Right cardiac atrium (tissue), 5 donors: Measurements from ENCODE around the gene SCPEP1. TPM values are rescaled to one million over a fixed set of nuclear protein-coding genes. Genes with fewer than 3 reads are reported as not detected.

Experiments
- ATAC-seq, 2 donors: fragments of 200-7000 bp; cut with Tn5 transposase; one replicate each; pipeline versions ENCODE4 v1.8.0 to v1.9.1; 2020; ENCODE audit warnings: moderate library complexity in 2 of 2, mild to moderate bottlenecking in 1 of 2
- DNase-seq, 3 donors: peaks; one replicate each; pipeline ENCODE4 v3.0.0-alpha.2; 2020
- H3K27ac ChIP-seq: one replicate; pipeline ENCODE4 v1.5.1; 2013; ENCODE audit warnings: mild to moderate bottlenecking, low read length, control low read depth, moderate library complexity
- H3K27me3 ChIP-seq: one replicate; pipeline ENCODE4 v1.6.1; 2013; ENCODE audit not compliant: control insufficient read depth, insufficient read depth
- H3K4me1 ChIP-seq: one replicate; pipeline ENCODE4 v1.6.1; 2013; ENCODE audit warnings: low read length; ENCODE audit not compliant: control insufficient read depth, insufficient read depth
- H3K4me3 ChIP-seq: one replicate; pipeline ENCODE4 v1.5.1; 2013; ENCODE audit warnings: low read length, control low read depth
- H3K9me3 ChIP-seq: one replicate; pipeline ENCODE4 v1.6.1; 2013; ENCODE audit warnings: low read length; ENCODE audit not compliant: control insufficient read depth
- WGBS: extraction: QIAGEN DNeasy Blood & Tissue Kit; methylation state at CpG from one replicate; pipeline ENCODE4 v1.1.7; 2013; 5-methylcytosine and 5-hydroxymethylcytosine counted together
- intact Hi-C, 4 donors: fragments of 100-400 bp; cut with DNase I; formaldehyde crosslinking; loops; one replicate each; pipeline versions ENCODE4 v1.11.0 to v1.14.0; 2022 to 2023
- polyA plus RNA-seq: library from polyadenylated mRNA; stranded (reverse); fragments of 200-250 nt; gene quantifications from one replicate; pipeline ENCODE4 v1.2.3, GENCODE V29; 2013
- total RNA-seq, 4 donors: library from RNA; stranded (reverse); fragmentation: NEBNext Ultra II Directional; extraction: Animal tissue kit (Norgen Biotek cat#: 25700); gene quantifications; one replicate each; pipeline ENCODE4 v1.2.1, GENCODE V29; 2021
- donor health status: healthy with polysubstance abuse.
- donor health status: DM: no; HTN: yes; CAD: no.
- donor health status: DM: no; HTN: no; CAD: no.
- donor health status: DM: no; HTN: yes; CAD: no; lungs with severe emphysema.
- donor health status: DM: yes; HTN: yes; CAD: no.

Gene SCPEP1
- total and polyA plus RNA-seq, 5 donors = 49.7 to 87.9 (median 60.8) TPM

DNA sequence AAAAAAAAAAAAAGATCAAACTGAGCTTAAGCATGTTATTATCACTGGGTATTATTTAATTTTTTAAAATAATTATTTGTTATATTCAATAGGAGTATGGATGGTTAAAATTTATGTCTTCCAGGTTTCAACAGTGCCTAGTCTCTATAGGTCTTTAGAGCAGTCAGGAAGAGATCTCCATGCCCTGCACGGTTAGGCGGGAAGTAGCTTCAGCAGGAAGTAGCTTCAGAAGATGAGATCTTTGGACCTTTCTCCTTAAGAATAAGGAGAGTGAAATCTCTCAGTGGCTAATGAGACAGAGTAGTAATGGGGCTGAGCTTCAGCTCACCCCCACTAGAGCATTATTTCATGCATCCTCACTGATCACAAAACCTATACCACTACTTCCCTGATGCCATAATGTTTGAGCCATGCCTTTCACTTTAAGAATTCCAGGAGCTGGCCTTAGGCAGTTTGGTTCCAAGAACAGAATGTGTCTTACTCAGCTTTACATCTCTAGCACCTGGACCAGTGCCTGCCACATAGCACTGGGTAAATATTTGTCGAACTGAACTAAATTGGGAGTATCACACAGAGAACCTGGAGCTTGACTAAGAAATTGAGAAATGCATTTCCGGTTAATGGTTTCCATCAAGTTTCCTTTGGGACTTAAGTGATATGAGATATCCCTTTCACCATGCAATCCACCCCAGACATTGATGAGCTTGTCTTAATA, 43.5 kb downstream of the SCPEP1 start:
- no peaks in the 10 kb centered on the region for H3K4me1 ChIP-seq
- intact Hi-C loops = no loop called here

DNA sequence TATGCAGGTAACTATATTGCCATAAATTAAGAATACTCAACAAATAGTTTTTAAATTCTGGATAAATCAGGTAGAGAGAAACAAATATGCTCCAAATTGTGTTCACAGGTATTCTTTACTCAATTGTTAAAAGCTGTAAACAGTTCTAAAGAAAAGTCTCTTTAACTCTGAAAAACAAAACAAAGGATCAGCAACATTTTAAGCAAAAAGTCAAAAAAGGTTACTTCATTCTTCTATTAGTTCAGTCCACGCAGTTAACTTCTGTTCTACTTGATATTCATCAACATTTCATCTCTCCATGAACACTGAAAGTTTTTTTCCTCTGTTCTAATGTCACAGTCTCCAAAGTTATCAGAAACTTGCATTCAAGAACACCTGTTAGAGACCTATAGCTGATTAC, 47.9 kb downstream of the SCPEP1 start:
- Histone ChIP-seq H3K27ac (no peak overlapping the region), H3K9me3 (no peaks in the 10 kb centered on the region), H3K4me3 (no peak overlapping the region), H3K27me3 (no peaks in the 10 kb centered on the region), H3K4me1 (no peaks in the 10 kb centered on the region)
- DNase-seq (no peak), ATAC-seq (no peak)
- intact Hi-C loops = no loop called here
- 72% methylated on average over 1 of the region's 1 CpG for WGBS

More for the DNA sequence above, 43.5 kb downstream of the SCPEP1 start:
- DNase-seq (no peak), ATAC-seq (peak in 1 of 2 donors; percentile 38)
- no peaks in the 10 kb centered on the region for H3K27me3 ChIP-seq
- H3K9me3 ChIP-seq = no peaks in the 10 kb centered on the region
- no peak overlapping the region for H3K4me3 ChIP-seq
- no peak overlapping the region for H3K27ac ChIP-seq
- 71% methylated on average over 4 of the region's 4 CpGs for WGBS

DNA sequence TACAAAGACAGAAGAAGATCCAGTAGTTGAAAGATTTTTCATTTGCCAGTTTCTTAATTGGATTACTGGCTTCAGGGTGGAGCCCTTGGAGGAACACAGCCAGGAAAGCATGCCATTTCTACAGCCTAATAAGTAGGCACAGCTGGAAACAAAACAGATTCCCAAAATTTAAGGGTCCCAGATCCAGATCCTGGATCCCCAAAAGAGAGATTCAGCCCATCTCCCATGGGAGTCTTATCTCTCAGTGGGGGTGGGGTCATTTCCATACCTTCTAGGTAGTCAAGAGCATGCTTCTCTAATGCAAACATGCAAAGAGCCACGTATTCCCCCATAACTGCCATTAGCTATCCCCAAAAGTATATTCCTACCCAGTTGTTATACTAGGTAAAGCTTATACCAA, 49.9 kb downstream of the SCPEP1 start:
- ATAC-seq (no peak), DNase-seq (no peak)
- intact Hi-C loops = no loop called here
- Histone ChIP-seq H3K27ac (no peak overlapping the region), H3K4me3 (no peak overlapping the region), H3K4me1 (no peaks in the 10 kb centered on the region), H3K27me3 (no peaks in the 10 kb centered on the region), H3K9me3 (no peaks in the 10 kb centered on the region)
- 86% methylated on average over 1 of the region's 1 CpG for WGBS

GRCh38 chr17:57032343-57032742, 54.4 kb downstream of the SCPEP1 start:
- Histone ChIP-seq H3K27me3 (no peaks in the 10 kb centered on the region), H3K4me1 (peaks cover 12% of the 10 kb centered on the region), H3K27ac (peak overlapping the region; percentile 94), H3K9me3 (no peaks in the 10 kb centered on the region), H3K4me3 (no peak overlapping the region)
- intact Hi-C loops = no loop called here
- DNase-seq = peak in 2 of 3 donors; percentile 60 to 63
- ATAC-seq = peak; percentile 52 to 67
- 57% methylated on average over 8 of the region's 8 CpGs for WGBS

DNA sequence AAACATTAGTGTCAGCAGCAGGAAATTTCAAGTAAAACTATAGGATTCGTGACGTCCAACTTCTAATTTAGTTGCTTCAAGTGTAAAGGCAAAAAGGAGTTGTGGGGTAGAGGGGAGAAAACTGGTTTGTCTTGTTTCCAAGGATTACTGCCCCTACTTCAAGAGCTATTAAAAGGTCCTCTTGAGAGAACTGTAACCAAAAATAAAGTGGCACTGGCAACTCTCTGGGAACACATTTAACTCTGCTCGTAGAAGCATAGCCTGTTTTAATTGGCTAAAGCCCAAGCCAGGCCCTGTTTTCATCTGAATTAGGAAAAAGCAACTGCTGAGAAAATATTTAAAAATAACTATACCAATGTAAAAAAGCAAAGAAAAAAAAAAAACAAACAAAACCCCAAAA, 55.4 kb downstream of the SCPEP1 start:
- Histone ChIP-seq H3K4me1 (peaks cover 12% of the 10 kb centered on the region), H3K4me3 (no peak overlapping the region)

DNA sequence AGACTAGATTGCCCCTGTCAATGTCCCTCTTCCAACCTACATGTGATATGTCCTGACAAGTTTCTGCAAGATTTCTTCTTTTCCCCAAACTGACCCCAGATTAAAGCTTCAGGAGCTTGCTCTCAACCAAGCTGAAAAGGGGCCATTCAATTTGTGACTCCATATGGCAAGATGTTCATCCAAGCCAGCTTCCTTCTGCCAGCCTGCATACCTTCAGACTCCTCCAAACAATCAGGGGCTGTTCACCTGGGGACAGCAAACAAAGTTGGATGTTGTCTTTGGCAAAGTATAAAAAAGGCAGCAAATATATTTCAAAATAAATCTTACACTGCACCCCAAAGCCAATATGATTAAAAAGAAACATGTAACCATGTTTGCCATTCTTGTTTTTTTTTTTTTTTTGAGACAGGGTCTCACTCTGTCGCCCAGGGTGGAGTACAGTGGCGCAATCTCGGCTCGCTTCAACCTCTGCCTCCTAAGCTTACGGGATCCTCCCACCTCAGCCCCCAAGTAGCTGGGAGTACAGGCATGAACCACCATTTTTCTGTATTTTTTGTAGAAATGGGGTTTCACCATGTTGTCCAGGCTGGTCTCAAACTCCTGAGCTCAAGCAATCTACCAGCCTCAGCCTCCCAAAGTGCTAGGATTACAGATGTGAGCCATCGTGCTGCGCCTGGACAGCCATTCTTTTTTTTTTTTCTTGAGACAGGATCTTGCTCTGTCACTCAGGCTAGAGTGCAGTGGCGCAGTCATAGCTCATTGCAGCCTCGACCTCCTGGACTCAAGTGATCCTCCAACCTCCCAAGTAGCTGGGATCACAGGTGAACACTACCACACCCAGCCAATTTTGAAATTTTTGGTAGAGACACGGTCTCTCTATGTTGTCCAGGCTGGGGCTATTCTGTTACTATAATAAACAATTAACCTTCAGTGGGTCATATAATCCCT, 57.1 kb downstream of the SCPEP1 start:
- DNase-seq = no peak
- H3K4me3 ChIP-seq = no peak overlapping the region
- peaks cover 12% of the 10 kb centered on the region for H3K4me1 ChIP-seq
- intact Hi-C loops = no loop called here
- 80% methylated on average over 10 of the region's 10 CpGs for WGBS
- peak overlapping the region; percentile 45 for H3K27ac ChIP-seq
- no peaks in the 10 kb centered on the region for H3K27me3 ChIP-seq
- H3K9me3 ChIP-seq = no peaks in the 10 kb centered on the region
- ATAC-seq = no peak

More for the DNA sequence above, 55.4 kb downstream of the SCPEP1 start:
- no peak for DNase-seq
- intact Hi-C loops = no loop called here
- H3K27me3 ChIP-seq = no peaks in the 10 kb centered on the region
- no peaks in the 10 kb centered on the region for H3K9me3 ChIP-seq
- 10% methylated on average over 3 of the region's 3 CpGs for WGBS
- no peak overlapping the region for H3K27ac ChIP-seq
- peak; percentile 72 to 80 for ATAC-seq

DNA sequence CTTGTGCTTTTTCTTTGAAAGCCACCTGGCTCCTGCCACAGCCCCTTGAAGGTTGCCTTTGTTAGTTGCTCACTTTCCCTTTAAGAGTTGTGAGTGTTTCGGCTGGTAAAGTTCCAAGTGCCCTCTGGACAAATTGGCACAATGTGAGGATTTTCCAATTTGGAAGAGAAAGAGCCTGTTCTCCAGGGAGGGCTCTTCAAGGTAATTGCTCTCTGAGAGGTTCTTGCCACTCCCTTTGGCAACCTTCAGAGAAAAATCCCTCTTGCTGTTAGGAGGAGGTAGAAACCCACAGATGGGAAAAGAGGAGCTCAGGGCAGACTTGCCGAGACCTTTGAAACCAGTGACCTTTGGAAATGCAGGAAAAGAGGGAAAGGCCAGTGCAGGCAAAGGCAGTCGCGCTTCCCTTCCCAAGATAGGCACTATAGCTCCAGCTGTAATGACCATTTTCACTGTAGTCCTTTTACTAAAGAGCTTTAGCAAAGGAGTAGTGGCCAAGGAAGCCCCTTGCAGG, 58.1 kb downstream of the SCPEP1 start:
- DNase-seq (no peak), ATAC-seq (peak; percentile 29 to 45)
- Histone ChIP-seq H3K9me3 (no peaks in the 10 kb centered on the region), H3K4me3 (no peak overlapping the region), H3K27me3 (no peaks in the 10 kb centered on the region), H3K4me1 (peaks cover 12% of the 10 kb centered on the region), H3K27ac (peak overlapping the region; percentile 9)
- WGBS = 47% methylated on average over 4 of the region's 4 CpGs
- intact Hi-C loops = no loop called here

- Histone ChIP-seq H3K27ac (no peak overlapping the region), H3K4me1 (peaks cover 12% of the 10 kb centered on the region), H3K27me3 (no peaks in the 10 kb centered on the region), H3K4me3 (no peak overlapping the region), H3K9me3 (no peaks in the 10 kb centered on the region)
- intact Hi-C loops = no loop called here
- DNase-seq (no peak), ATAC-seq (no peak)
- 77% methylated on average over 1 of the region's 1 CpG for WGBS
Observed at GRCh38 chr17:57037411-57037810, 59.5 kb downstream of the SCPEP1 start.

DNA sequence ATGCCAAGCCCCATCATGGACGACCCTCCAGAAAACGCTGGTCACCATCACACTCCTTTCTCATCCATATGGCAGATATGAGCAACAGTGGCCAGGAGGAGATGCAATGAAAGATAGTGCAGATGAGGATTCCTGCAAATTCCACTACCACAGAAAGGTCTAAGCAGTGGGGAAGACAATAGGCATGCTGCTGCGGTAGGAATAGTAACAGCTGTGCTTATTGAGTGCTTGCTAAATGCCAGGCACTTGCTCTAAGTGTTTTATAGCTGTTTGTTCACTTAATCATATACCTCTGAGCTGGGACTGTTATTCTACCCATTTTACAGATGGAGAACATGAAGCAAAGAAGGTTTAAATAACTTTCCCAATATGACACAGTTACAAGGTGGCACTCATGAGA, 60.6 kb downstream of the SCPEP1 start:
- intact Hi-C loops = no loop called here
- no peak overlapping the region for H3K4me3 ChIP-seq
- peaks cover 12% of the 10 kb centered on the region for H3K4me1 ChIP-seq
- H3K27me3 ChIP-seq = no peaks in the 10 kb centered on the region
- H3K27ac ChIP-seq = no peak overlapping the region
- DNase-seq (no peak), ATAC-seq (no peak)
- no peaks in the 10 kb centered on the region for H3K9me3 ChIP-seq
- 77% methylated on average over 3 of the region's 3 CpGs for WGBS

DNA sequence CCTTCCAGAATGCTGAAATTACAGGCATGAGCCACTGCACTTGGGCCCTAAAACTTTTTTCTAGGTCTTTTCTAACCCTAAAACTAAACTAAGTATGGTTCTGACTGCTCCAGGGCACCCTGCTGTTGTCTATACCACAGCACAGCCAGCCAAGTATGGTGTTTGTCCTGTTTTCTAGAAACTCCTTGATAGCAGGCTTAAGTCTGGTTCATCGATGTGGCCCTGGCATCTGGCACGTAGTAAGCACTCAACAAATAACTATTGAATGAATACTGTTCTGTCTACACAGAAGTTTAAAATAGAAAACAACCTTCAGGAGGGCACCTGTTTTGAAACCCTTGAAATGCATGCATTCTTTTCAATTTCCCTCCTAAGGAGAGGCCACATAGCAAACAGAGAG, 62.6 kb downstream of the SCPEP1 start:
- no peaks in the 10 kb centered on the region for H3K9me3 ChIP-seq
- H3K27ac ChIP-seq = no peak overlapping the region
- ATAC-seq (no peak), DNase-seq (no peak)
- H3K4me3 ChIP-seq = no peak overlapping the region
- peaks cover 6% of the 10 kb centered on the region for H3K4me1 ChIP-seq
- WGBS = 79% methylated on average over 2 of the region's 2 CpGs
- no peaks in the 10 kb centered on the region for H3K27me3 ChIP-seq
- intact Hi-C loops = no loop called here

- intact Hi-C loops = no loop called here
- Histone ChIP-seq H3K4me3 (no peak overlapping the region), H3K27me3 (no peaks in the 10 kb centered on the region), H3K27ac (no peak overlapping the region), H3K9me3 (no peaks in the 10 kb centered on the region), H3K4me1 (no peaks in the 10 kb centered on the region)
- 79% methylated on average over 4 of the region's 4 CpGs for WGBS
- DNase-seq (no peak), ATAC-seq (no peak)
Observed at GRCh38 chr17:57043276-57043675, 65.3 kb downstream of the SCPEP1 start.
